Muscle of arm (tissue), 12 donors: ENCODE results near the gene LHFPL3. TPM values are rescaled to one million over a fixed set of nuclear protein-coding genes. Genes with fewer than 3 reads are reported as not detected.
A peak's percentile ranks its signal among the peaks of the same experiment; 100 is the strongest.
"Not testable (repeated sequence)": the region's sequence is repeated elsewhere in the genome, so short reads cannot be mapped to it uniquely, and the experiment has no call there.

Experiments
- DNase-seq: peaks from one replicate; pipeline ENCODE4 v3.0.0-alpha.2; 2013
- polyA plus RNA-seq, 12 donors: library from polyadenylated mRNA; unstranded; fragments of 120-200 nt; gene quantifications; one replicate each; pipeline ENCODE4 v1.2.1, GENCODE V29; 2013; ENCODE audit not compliant: insufficient read length in 12 of 12

The LHFPL3 gene
- polyA plus RNA-seq, 12 donors: 0.10 to 0.33 (median 0.14) TPM; not detected in 8

GRCh38 chr7:104894726-104895521 lies 566.5 kb downstream of the LHFPL3 start:
- DNase-seq: no peak

- no peak for DNase-seq
Observed at GRCh38 chr7:104895522-104896236, 567.3 kb downstream of the LHFPL3 start.

- DNase-seq: no peak
Observed at GRCh38 chr7:104898434-104898833, 570.0 kb downstream of the LHFPL3 start.

DNA sequence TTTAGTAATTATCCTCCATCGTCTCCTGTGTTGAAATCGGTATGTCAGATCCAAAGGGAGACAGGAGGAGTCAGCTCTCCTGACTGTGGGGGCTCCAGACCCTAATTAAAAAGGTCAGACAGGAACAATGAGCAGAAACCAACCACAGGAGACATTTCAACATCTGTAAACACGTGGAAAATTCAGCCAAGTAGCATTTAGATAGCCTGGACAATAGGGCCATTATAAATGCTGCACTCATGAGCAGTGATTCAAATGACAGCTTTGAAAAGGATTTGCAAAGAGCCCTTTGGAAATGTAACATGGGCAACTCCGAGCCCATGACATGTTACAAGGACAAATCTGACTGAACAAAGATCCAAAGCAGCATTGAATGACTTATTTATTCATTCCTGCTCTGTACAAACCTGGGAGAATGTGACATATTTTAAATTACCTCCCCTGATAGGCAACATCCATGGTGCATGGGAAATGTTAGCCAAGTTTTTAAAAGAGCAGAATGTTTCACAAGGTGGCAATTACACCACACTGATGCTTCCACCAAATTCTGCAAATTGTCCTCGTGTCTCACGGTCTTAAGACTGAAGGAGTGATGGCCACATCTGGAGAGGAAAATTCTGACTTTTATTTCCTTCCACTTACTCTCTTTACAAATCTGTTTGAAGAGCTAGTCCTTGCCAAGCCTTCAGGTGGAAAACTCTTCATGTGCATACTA lies 572.3 kb downstream of the LHFPL3 start:
- no peak for DNase-seq

GRCh38 chr7:104901240-104901619 lies 572.8 kb downstream of the LHFPL3 start:
- DNase-seq: no peak

DNA sequence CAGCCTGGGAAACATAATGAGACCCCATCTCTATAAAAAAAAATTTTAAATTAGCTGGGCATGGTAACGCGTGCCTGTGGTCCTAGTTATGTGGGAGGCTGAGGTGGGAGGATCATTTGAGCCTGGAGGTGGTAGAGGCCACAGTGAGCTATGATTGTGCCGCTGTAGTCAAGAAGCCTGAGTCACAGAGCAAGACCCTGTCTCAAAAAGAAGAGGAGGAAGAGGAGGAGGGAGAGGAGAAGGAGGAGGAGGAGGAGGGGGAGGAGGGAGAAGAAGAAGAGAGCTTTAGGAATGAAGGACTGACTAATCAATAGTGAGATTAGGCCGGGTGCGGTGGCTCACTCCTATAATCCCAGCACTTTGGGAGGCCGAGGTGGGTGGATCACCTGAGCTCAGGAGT lies 573.8 kb downstream of the LHFPL3 start:
- no peak for DNase-seq

DNA sequence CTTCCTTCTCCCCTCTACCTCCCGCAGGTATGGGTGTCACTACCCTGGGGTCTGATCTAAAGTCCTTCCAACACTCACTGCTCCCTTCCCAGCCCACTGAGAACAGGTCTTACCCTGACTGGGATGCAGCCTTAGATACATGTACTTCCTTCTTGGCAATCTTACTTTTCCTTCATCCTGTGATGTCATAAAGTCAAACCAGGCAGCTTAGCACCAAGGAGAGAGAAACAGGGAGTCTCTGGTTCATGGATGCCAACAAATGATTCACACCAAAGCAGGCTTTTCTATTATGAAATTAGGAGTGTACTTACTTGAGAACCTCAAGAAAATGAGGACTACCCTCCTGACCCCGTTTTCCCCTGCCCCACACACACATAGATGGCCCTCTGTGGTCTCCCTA lies 574.6 kb downstream of the LHFPL3 start:
- DNase-seq: no peak

- DNase-seq: no peak
Observed at GRCh38 chr7:104903846-104904245, 575.4 kb downstream of the LHFPL3 start.

- DNase-seq: no peak
Observed at GRCh38 chr7:104906032-104906431, 577.6 kb downstream of the LHFPL3 start.

DNA sequence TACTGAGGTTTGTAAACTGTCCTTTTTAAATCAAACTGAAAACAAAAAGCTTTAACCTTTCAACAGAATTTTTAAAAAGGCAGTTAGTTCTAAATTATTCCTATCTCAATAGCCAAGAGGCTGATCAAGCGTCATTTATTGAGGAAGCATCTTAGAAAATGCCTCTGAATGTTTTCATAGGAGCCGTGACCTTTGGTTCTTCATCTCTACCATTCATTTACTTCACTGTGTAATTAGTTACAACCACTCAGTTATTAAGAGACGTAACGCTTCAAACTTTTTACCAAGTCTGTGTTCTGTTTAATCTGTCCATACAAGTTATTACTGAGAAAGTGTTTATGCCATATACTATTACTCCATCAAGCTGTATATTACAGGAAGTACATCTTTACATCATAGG lies 578.2 kb downstream of the LHFPL3 start:
- DNase-seq: no peak

- no peak for DNase-seq
Observed at GRCh38 chr7:104908636-104909035, 580.2 kb downstream of the LHFPL3 start.

- DNase-seq: no peak
Observed at GRCh38 chr7:104909096-104909495, 580.7 kb downstream of the LHFPL3 start.

DNA sequence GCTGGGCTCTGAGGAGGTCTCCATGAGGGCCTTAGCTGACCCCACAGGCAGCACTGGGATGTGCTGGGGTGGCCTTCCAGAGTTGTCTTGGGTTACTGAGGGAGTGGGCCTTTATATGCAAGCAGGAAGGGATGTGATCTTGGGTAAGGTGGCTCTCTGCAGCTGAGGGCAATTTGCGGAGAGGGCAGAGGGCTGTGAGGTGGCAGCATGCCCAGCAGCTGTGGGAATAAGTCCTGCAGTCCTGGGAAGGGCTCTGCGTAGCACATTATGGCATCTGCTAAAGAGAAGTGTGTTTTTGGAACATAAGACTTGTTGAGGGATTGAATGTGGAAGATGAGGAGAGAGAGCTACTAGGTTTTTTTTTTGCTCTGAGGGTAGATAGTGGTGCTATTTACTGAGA lies 586.0 kb downstream of the LHFPL3 start:
- no peak for DNase-seq

- DNase-seq: no peak
Observed at GRCh38 chr7:104921596-104921995, 593.2 kb downstream of the LHFPL3 start.

- DNase-seq: no peak
Observed at GRCh38 chr7:104922182-104923009, 594.0 kb downstream of the LHFPL3 start.

DNA sequence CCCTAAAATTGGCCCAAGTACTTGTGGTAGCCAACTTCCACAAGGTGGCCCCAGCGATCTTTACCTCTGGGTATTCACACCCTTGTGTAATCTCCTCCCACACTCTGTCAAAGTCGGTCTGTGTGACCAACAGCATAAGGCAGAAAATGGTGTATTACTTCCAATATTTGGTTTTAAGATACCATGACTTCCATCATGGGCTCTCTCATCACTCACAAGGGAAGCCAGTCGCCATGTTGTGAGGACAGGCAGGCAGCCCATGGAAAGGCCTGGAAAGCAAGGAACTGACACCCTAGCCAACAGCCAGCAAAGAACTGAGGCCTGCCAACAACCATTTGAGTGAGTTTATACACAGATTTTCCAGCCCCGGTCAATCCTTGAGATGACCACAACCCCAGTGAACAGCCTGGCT lies 594.6 kb downstream of the LHFPL3 start:
- DNase-seq: peak; percentile 43

DNA sequence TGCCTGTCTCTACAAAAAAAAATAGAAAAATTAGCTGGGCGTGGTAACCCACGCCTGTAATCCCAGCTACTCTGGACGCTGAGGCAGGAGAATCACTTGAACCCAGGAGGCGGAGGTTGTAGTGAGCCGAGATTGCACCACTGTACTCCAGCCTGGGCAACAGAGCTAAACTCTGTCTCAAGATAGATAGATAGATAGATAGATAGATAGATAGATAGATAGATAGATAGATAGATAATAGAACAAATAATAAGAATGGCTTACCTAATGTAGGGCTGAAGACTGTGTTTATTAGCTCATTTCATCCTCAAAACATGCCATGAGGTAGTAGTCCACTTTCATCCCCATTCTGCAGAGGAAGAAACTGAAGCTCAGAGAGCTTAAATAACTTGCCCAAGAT lies 597.8 kb downstream of the LHFPL3 start:
- not testable (repeated sequence) for DNase-seq

DNA sequence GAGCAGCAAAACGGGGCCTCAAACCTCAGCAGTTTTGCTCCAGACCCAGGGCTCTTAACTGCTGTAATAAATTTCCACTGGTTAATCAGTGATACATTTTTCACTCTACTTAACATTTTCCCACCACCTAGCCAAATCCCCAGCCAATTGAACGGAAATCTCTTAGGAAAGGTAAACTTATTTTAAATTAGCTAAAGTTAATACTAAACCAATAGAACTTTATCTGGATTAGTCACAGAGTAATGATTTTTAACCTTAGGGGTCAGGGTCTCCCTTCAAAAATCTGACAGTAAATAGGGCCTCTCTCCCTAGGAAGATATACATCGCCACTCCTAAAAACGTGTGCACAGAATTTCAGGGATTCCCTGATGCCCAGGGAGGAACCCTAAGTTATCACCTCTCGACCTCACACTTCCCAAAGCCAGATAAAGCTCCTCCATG lies 598.2 kb downstream of the LHFPL3 start:
- DNase-seq: no peak

DNA sequence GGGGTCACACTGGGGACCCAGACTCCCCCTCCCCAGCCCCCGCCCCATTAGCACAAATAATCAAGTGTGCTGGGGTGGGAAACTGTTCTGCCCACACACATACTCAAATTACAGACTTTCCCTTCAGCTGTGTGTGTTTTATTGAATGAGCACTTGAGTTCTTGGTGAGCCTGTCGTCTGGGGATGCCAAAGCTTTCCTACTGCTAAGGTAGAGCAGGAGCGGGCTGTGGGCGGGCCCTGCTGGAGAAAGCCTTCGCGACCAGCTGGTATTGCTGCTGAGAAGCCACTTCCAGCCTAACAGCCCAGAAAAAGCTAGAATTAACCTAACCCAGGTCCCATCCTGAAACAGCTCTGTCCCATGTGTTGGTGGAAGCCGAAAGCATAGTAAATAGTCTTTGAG lies 598.7 kb downstream of the LHFPL3 start:
- no peak for DNase-seq

- no peak for DNase-seq
Observed at GRCh38 chr7:104928721-104929400, 600.5 kb downstream of the LHFPL3 start.

GRCh38 chr7:104929921-104930320 lies 601.5 kb downstream of the LHFPL3 start:
- DNase-seq: no peak
